Left lung (tissue), 10 donors: Measurements from ENCODE around the gene HAUS8. TPM values are rescaled to one million over a fixed set of nuclear protein-coding genes. Genes with fewer than 3 reads are reported as not detected.

Source experiments
- ATAC-seq: fragments of 200-7000 bp; cut with Tn5 transposase; one replicate; pipeline ENCODE4 v1.9.1; 2020; ENCODE audit warnings: moderate library complexity
- DNase-seq, 4 donors: peaks; one replicate each; pipeline ENCODE4 v3.0.0-alpha.2; 2013 to 2020
- H3K27ac ChIP-seq, 2 donors: fragments of 200-600 bp; sonication (generic) in 1 of 2; one replicate each; pipeline versions ENCODE4 v1.5.0 to v1.8.0; 2020 to 2021
- H3K27me3 ChIP-seq, 2 donors: fragments of 200-600 bp; sonication (generic) in 1 of 2; one replicate each; pipeline versions ENCODE4 v1.5.0 to v1.8.0; 2020 to 2021
- H3K36me3 ChIP-seq, 2 donors: fragments of 200-600 bp; sonication (generic) in 1 of 2; one replicate each; pipeline versions ENCODE4 v1.5.0 to v1.8.0; 2020 to 2021
- H3K4me1 ChIP-seq, 2 donors: fragments of 200-600 bp; one replicate each; pipeline ENCODE4 v1.8.0; 2021
- H3K4me3 ChIP-seq, 2 donors: fragments of 200-600 bp; sonication (generic) in 1 of 2; one replicate each; pipeline versions ENCODE4 v1.5.0 to v1.8.0; 2020 to 2021; ENCODE audit warnings: mild to moderate bottlenecking in 1 of 2
- H3K9me3 ChIP-seq, 2 donors: fragments of 200-600 bp; sonication (generic) in 1 of 2; one replicate each; pipeline versions ENCODE4 v1.5.0 to v1.8.0; 2020 to 2021
- intact Hi-C, 2 donors: fragments of 100-400 bp; cut with DNase I; formaldehyde crosslinking; loops; one replicate each; pipeline versions ENCODE4 v1.11.2 to v1.14.2; 2022
- polyA plus RNA-seq, 6 donors: library from polyadenylated mRNA; unstranded; fragments of 120-200 nt; gene quantifications; one replicate each; pipeline ENCODE4 v1.2.1, GENCODE V29; 2013; ENCODE audit not compliant: insufficient read length in 6 of 6
- total RNA-seq, 2 donors: library from RNA; stranded (reverse); fragmentation: NEBNext Ultra II Directional; extraction: Animal tissue kit (Norgen Biotek cat#: 25700); gene quantifications; one replicate each; pipeline ENCODE4 v1.2.1, GENCODE V29; 2021
- TF ChIP-seq, protein P1 (sequence below), 2 donors: fragments of 200-600 bp; sonication (generic) in 1 of 2; IDR thresholded peaks; one replicate each; pipeline versions ENCODE4 v1.5.0 to v1.8.0; 2021; ENCODE audit warnings: antibody characterized with exemption in 2 of 2
- donor health status: DM: no; HTN: yes; CAD: no.
- donor health status: DM: no; HTN: no; CAD: no.

The HAUS8 gene
- total and polyA plus RNA-seq, 8 donors: 8.4 to 15.2 (median 12.7) TPM

DNA sequence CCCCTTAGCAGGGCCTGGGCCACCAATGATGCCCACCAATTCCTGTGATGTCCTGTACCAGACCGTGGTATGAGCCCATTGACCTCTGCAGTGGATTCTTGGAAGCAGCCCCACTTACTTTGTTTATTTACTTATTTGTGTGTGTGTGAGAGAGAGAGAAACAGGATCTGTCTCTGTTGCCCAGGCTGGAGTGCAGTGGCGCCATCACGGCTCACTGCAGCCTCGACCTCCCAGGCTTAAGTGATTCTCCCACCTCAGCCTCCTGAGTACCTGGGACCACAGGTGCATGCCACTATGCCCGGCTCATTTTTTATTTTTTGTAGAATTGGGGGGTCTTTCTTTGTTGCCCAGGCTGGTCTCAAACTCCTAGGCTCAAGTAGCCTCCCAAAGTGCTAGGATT, 13.3 kb upstream of the HAUS8 start:
- H3K27me3 ChIP-seq: no peaks in the 10 kb centered on the region
- H3K27ac ChIP-seq: peak overlapping the region; percentile 33 to 87
- TF ChIP-seq, protein P1, sequence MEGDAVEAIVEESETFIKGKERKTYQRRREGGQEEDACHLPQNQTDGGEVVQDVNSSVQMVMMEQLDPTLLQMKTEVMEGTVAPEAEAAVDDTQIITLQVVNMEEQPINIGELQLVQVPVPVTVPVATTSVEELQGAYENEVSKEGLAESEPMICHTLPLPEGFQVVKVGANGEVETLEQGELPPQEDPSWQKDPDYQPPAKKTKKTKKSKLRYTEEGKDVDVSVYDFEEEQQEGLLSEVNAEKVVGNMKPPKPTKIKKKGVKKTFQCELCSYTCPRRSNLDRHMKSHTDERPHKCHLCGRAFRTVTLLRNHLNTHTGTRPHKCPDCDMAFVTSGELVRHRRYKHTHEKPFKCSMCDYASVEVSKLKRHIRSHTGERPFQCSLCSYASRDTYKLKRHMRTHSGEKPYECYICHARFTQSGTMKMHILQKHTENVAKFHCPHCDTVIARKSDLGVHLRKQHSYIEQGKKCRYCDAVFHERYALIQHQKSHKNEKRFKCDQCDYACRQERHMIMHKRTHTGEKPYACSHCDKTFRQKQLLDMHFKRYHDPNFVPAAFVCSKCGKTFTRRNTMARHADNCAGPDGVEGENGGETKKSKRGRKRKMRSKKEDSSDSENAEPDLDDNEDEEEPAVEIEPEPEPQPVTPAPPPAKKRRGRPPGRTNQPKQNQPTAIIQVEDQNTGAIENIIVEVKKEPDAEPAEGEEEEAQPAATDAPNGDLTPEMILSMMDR (IDR thresholded peaks at IDR 0.05): no peak
- ATAC-seq (no peak), DNase-seq (no peak)
- H3K36me3 ChIP-seq: peaks cover 0 to 14% of the 10 kb centered on the region in 2 donors
- intact Hi-C loops: no loop called here
- no peak overlapping the region for H3K4me3 ChIP-seq
- H3K9me3 ChIP-seq: no peaks in the 10 kb centered on the region
- peaks cover 18 to 56% of the 10 kb centered on the region in 2 donors for H3K4me1 ChIP-seq

DNA sequence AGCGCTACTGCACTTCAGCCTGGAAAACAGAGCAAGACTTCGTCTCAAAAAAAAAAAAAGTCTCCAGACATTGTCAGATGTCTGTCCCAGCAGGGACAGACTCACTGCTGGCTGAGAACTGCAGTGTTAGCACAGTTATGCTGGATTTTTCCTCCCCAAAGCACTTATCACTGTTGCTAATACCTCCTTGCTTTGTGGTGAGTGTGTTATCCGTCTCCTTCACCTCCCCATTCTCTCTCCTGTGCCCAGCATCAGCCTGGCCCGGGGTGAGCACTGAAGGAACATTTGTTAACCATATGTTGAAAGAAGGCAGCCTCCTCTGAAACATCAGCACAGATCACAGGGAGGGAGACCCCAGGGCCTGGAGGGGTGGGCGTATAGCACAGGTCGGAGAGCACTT, 11.6 kb upstream of the HAUS8 start:
- no peak for ATAC-seq
- TF ChIP-seq, protein P1 (IDR thresholded peaks at IDR 0.05): no peak
- H3K9me3 ChIP-seq: no peaks in the 10 kb centered on the region
- H3K36me3 ChIP-seq: peaks cover 0 to 20% of the 10 kb centered on the region in 2 donors
- H3K4me3 ChIP-seq: no peak overlapping the region
- intact Hi-C loops: no loop called here
- DNase-seq: no peak
- peaks cover 18 to 49% of the 10 kb centered on the region in 2 donors for H3K4me1 ChIP-seq
- no peak overlapping the region for H3K27ac ChIP-seq
- H3K27me3 ChIP-seq: no peaks in the 10 kb centered on the region

DNA sequence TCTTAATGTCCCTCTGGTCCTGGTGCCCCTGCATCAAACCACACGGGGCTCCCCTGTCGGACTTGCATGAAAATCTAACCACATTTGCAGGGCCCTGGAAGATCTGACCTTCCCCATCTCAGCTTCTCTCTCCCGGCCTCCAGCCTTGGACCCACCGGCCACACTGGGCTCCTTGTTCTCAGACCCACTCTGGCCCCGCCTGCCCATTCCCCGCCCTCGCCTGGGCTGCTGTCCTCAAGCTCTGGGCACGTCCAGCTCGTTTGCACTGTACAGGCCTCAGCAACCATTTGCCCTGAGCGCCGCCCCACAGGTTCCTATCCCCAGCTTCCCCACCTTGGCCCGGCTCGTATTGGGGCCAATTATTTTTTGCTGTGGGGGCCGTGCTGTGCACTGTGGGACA, 10.9 kb upstream of the HAUS8 start:
- ATAC-seq (no peak), DNase-seq (no peak)
- intact Hi-C loops: no loop called here
- H3K4me3 ChIP-seq: no peak overlapping the region
- TF ChIP-seq, protein P1 (IDR thresholded peaks at IDR 0.05): no peak
- H3K27me3 ChIP-seq: no peaks in the 10 kb centered on the region
- no peak overlapping the region for H3K27ac ChIP-seq
- peaks cover 0 to 20% of the 10 kb centered on the region in 2 donors for H3K36me3 ChIP-seq
- H3K9me3 ChIP-seq: no peaks in the 10 kb centered on the region
- peaks cover 18 to 49% of the 10 kb centered on the region in 2 donors for H3K4me1 ChIP-seq

DNA sequence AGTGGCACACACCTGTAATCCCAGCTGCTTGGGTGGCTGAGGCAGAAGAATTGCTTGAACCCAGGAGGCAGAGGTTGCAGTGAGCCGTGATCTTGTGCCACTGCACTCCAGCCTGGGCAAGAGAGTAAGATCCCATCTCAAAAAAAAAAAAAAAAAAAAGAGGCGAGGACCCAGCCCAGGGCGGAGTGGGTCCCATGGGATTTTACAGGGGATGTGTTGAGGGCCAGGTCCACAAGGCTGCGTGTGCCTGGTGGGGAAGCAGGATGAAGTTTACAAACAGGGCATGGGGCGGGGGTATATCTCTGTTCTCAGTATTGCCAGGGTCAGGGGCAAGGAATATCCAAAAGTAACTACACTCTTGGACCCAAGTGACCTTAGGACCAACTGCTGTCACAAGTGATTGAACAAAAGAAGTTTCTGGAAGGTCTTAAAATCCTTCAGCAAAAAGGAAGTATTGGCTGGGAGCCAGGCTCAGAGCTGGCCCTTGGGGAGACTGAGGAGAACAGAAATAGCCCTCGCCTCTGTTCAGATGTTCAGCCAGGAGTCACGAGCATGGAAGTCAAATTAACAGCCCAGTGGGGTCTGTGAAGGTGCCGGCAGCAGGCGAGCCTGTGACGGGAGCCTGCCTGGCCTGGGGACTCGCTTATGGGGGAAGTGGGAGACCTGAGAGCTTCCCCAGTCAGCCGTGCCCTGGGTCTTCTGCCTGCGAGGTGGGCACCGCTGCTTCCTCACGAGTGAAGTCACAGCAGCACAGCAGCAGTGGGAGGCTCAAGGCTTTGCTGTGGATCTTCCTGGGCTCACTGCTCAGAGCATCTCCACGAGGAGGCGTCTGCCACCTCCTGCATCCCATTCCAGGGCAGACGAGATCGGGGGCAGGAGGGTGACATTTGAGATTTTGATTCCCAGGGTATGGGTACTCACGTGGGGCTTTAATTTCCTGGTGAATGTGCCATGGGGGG, 6.7 kb upstream of the HAUS8 start:
- Histone ChIP-seq H3K4me3 (no peak overlapping the region), H3K36me3 (peaks cover 0 to 17% of the 10 kb centered on the region in 2 donors), H3K9me3 (no peaks in the 10 kb centered on the region), H3K4me1 (peaks cover 3 to 58% of the 10 kb centered on the region in 2 donors), H3K27ac (no peak overlapping the region), H3K27me3 (no peaks in the 10 kb centered on the region)
- no peak for ATAC-seq
- intact Hi-C loops: no loop called here
- DNase-seq: peak in 1 of 4 donors; percentile 65
- TF ChIP-seq, protein P1 (IDR thresholded peaks at IDR 0.05): no peak

DNA sequence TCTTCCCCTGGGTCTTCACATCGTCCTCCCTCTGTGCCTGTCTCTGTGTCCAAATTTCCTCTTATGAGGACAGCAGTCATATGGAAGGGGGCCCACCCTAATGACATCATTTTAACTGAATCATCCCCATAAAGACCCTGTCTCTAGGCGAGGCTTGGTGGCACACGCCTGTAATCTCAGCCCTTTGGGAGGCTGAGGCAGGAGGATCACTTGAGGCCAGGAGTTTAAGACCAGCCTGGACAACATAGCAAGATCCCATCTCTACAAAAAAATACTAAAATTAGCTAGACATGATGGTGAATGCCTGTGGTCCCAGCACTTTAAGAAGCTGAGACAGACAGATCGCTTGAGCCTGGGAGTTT, 5.2 kb upstream of the HAUS8 start:
- Histone ChIP-seq H3K27ac (peak overlapping the region; percentile 69 to 88), H3K4me1 (peaks cover 3 to 64% of the 10 kb centered on the region in 2 donors), H3K27me3 (no peaks in the 10 kb centered on the region), H3K36me3 (peaks cover 0 to 6% of the 10 kb centered on the region in 2 donors), H3K9me3 (no peaks in the 10 kb centered on the region), H3K4me3 (no peak overlapping the region)
- DNase-seq: no peak
- TF ChIP-seq, protein P1 (IDR thresholded peaks at IDR 0.05): no peak
- no peak for ATAC-seq
- intact Hi-C loops: no loop called here
